HPDE6-E6E7 (cell line): ENCODE data around the gene TEX264.

Experiments used
- DNase-seq: peaks from one replicate; pipeline ENCODE4 v3.0.0; 2011; ENCODE audit warnings: missing footprints; ENCODE audit errors: extremely low spot score

Gene TEX264

DNA sequence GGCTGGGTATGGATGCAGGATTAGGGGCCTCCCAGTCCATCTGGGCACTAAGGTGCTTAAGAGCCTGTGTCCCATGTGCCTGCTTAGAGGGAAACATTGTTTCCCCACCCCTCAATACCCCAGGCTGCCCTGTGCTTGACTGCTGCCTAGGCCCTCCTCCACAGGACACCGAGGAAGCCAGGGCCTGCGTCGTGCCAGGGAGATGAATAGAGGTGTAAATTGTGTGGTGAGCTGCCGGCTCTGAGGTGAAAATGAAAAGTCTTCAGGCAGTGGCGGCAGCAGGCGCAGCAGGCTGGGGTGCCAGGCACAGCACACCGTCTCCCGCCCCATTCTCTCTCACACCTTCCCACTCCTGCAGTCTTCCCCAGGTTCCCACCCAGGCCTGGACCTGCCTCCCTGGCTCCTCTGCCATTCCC is 21.9 kb downstream of the TEX264 start:
- no peak for DNase-seq

DNA sequence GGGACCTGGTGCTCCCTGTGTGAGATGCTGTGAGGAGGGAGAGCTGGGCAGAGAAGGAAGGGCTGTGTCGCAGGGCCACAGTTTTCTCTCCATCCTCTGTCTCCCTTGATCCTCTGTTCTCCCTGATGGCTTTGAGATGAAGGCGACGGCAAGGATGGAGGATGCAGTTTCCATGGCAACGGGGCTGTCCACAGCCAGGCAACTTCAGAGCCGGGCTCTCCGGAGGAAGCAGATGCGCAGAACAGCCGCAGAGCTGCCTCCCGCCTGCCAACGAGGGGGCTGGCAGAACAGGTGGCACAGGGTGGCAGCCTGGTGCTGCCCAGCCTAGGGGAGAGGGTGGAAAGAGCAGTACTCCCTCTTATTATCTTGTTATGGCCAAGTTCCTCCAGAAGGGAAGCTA is 25.9 kb downstream of the TEX264 start:
- DNase-seq, result no peak

DNA sequence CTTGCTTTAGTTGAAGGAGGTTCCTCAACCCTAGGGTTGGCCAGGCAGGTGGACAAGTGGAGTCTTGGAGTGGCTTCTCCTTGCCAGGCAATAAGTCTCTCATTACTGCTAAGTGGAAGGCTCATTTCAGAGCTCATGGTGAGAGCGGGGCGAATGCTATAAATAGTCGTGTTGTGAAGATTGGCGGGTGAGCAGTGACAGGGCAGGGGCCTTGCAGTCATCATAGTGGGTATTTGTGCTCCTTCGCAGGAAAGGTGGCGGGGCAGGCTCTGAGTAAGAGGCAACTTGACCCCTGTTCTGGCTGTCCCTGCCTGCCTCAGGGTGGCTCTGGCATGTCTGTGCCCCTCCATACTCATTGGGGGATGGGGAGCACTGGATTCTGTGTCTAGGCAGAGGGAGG is 27.2 kb downstream of the TEX264 start:
- DNase-seq, result no peak

DNA sequence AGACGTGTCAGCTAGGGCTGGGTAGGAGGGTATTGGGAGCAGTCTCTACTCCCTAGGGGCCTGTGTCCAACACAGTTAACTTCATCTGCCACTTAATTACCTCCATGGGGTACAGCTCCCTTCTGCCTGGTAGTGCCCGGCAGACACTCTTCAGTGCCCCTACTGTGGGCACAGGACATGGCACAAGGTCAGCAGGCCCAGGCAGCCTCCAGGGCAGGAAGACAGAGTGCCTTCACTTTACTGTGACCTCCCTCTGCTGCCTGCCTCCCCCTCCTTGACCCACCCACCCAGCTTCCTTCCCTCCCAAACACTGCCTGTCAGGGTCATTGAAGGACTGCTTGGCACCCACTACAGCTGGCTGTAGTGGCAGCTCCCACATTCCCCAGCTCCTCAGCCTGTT is 29.4 kb downstream of the TEX264 start:
- no peak for DNase-seq

DNA sequence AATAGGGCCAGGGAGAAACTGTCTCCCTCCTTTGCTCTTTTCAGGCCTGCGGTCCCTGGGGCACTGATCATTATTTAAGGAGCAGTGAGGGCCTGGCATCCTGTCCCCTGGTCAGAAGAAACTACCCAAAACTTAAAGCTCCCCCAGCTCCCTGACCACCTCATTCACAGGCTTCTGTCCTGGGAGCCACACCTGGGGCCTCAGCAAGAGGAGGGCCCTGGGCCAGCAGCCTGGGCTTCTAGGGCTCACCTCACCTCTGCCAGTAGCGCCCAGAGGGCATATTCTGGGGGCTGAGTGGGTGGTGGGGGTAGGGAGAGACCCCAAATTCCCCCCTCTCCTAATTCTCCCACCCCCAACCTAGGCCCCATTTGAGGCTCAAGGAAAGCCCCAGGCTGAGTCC is 31.1 kb downstream of the TEX264 start:
- DNase-seq, result no peak

DNA sequence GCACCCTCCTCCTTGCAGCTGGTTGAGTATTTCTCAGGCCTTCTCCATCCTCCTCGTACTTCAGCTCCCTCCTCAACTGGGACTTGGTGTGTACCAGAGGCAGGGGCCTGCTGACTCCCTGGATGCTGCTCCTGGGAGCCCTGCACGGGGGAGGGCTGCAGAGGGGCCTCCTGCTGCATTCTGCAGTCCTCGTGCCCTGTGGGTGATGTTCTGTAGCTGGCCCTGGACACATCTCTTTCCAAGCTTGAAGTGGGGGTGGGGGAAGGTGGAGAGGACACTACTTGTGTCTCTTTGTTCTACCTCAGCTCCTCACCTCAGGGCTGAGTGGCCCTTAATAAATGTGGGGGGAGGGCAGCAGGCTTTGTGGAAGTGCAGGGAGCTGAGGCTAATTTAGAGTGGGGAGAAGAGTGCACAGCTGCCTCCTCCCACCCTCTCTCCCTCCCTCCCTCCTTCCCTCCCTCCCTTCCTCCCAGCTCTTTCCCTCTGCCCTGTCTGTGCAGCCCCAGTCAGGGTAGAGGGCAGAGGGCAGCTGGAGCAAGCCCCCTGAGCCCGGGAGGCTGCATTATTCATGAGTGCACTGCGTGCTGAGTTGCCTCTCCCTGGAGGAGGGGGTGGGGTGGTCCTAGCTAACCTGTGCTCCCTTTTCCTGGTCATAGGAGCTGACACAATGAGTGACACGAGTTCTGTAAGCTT is 32.2 kb downstream of the TEX264 start:
- no peak for DNase-seq

DNA sequence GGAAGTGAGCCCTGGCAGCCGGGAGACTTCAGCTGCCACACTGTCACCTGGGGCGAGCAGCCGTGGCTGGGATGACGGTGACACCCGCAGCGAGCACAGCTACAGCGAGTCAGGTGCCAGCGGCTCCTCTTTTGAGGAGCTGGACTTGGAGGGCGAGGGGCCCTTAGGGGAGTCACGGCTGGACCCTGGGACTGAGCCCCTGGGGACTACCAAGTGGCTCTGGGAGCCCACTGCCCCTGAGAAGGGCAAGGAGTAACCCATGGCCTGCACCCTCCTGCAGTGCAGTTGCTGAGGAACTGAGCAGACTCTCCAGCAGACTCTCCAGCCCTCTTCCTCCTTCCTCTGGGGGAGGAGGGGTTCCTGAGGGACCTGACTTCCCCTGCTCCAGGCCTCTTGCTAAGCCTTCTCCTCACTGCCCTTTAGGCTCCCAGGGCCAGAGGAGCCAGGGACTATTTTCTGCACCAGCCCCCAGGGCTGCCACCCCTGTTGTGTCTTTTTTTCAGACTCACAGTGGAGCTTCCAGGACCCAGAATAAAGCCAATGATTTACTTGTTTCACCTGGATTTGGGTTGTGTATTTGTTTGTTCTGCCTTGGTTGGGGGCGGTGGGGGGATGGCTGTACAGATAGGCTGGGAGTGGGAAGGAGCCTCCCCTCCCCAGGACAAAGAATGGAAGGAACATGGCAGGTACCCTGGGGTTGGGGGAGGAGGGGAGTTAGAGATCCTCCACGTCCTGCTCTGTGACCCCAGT is 32.9 kb downstream of the TEX264 start:
- DNase-seq, result no peak

DNA sequence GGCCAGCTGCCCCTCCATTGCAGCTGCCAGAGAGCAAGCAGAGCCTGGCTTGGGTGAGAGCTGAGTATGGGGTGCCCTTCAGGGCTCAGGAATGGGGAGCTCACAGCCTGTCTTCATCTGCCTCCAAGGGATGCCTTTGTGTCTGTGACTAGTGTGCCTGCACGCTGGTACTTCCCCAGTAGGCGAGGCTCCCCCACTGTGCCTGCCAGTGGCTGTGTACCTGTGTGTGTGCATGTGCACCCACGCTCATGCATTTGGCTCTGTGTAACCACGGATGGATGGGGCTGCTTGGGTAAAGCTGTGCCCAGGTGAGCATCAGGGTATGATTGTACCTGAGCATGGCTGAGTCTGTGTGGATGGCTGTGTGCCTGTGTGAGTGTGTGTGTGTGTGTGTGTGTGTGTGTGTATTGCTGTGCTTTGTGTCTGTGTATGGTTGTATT is 33.5 kb downstream of the TEX264 start:
- DNase-seq, result no peak

DNA sequence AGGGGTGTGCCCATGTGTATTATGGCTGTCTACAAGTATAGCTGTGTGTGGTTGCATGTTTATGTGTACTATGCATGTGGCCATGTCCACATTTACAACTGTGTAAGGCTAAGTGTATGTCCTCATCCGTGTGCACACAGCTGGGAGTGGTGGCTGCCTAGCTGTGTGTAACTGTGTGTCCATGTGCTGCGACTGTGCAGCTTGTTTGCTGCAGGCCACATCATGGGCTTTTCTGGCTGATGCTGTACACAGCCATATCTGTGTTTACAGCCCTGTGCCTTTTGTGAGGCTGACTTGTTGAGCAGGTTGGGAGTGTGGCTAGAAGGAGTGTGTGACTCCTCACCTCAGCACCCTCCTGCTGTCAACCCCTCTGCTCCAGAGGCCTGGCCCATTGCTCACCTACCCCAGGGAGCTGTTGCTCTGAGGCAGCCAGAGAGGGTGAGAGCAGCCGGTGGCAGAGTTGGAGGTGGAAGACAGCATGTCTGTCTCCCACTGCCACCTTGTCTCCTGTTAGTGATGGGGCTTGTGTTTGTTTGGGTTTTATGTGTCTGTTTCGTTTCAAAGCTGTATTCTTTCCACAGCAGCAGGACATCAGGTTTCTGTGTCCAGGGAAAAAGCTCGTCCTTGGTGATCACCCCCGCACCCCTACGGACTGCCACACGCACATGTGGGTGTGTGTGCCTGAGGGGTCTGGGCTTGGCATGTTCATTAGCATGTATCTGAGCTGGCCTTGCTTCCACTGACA is 34.4 kb downstream of the TEX264 start:
- no peak for DNase-seq

DNA sequence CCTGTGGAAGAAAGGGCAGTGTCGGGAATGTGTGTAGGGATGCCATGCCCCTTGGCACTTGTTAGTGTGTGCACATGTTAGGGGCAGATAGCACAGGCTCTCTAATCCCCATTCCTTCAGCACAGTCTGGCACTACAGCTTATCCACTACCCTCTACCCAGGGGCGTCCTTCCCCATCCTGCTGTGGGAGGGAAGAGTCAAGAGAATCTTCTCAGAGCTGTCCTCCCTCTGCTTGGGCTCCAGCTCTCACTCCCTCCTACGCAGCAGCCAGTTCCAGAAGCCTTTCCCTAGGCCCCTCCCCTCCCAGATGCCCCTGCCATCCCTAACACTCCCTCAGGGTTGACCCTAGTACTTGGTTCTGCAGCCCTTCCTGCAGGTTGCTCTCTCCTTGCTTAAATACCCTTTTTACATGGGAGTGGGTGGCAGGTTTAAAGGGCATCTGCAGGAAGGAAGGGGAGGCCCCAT is 35.0 kb downstream of the TEX264 start:
- DNase-seq, result no peak

DNA sequence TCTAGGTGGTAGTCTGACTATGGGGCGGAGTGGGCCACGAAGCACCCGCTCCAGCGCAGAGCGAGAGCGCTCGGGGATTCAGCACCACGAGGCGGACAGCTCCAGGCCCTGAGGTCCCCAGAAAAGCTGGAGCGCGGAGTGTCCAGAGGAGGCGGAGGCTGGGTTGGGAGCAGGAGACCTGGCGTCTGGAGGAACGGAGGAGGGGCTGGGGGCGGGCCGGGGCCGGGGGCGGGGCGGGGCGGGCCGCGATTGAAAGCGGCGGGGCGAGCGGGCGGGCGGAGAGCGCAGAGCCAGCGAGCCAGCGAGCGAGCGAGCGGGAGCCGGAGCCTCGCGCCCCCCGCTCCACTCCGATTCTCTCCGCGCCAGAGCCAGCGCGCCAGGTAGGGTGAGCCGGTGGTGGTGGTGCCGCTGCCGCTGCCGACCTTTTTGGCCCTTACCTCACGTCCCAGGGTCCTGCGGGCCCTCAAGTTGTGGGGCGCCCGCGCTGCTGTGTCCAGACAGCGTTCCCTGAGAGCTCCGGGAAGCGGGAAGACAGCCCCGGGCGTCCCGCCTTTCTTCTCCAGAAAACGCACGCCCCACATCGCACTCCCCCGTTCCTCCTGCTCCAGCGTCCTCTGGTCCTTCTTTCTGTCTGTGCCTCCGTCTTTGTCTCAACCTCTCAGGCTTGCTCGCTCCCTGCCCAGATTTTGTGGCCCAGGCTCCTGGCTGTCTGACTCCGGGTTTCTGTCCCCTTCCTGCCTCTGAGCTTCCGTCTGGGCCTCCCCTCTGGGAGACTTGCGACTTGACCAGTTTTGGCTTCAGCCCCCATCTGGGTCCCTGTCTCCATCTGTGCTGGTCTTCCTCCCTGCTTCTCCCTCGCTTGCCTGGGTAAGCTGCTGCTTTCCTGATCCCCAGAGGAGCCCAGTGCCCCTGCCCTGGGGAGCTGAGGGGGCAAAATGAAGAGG is 36.0 kb downstream of the TEX264 start, which contains the start of gene GRM2:
GRM2 (plus strand) TSS at position 281 of the 944 bp plus-strand sequence. CDS start 1,916 bp downstream, outside the sequence.
- DNase-seq, result peak; percentile 50

DNA sequence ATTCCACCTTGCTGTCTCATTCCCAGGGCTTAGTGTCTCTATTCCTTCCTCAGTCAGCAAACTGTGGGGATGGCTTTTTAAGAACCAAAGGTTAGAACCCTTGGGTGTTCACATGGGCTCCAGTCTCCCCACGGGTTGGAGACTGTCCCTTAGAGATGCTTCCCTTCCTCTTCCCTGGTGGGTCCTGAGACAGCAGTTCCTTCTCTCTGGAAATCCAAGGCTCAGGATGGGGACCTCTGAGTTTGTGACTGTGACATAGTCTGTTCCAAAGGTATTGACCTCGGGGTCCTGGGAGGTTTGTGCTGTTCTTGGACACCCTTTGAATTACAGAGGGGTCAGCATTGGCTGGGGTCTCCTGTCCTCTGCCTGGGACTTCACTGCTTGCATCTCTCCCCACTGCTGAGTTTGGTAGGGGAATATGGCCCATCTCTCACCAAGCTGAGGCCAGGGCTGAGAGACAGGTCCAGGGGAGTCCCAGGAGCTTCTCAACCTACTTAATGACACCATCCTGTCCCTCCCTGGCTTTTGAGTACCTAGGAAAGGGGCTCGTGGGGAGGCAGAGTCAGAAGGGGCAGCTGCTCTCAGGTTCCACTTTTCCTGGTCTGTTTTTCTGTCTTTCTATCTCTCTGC is 37.3 kb downstream of the TEX264 start:
- DNase-seq, result no peak

DNA sequence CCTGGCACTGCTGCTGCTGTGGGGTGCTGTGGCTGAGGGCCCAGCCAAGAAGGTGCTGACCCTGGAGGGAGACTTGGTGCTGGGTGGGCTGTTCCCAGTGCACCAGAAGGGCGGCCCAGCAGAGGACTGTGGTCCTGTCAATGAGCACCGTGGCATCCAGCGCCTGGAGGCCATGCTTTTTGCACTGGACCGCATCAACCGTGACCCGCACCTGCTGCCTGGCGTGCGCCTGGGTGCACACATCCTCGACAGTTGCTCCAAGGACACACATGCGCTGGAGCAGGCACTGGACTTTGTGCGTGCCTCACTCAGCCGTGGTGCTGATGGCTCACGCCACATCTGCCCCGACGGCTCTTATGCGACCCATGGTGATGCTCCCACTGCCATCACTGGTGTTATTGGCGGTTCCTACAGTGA is 38.0 kb downstream of the TEX264 start:
- no peak for DNase-seq

DNA sequence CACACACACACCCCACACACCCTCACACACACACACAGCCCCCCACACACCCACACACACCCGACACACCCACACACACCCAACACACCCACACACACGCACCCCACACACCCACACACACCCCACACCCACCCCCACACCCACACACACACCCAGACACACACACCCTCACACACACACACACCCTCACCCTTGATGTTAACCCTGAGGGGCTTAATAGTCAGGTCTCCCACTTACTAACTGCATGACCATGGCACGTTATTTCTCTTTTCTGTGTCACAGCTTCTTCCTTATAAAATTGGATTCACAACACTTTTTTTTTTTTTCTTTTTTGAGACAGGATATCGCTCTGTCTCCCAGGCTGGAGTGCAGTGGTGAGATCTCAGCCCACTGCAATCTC is 38.6 kb downstream of the TEX264 start:
- no peak for DNase-seq

DNA sequence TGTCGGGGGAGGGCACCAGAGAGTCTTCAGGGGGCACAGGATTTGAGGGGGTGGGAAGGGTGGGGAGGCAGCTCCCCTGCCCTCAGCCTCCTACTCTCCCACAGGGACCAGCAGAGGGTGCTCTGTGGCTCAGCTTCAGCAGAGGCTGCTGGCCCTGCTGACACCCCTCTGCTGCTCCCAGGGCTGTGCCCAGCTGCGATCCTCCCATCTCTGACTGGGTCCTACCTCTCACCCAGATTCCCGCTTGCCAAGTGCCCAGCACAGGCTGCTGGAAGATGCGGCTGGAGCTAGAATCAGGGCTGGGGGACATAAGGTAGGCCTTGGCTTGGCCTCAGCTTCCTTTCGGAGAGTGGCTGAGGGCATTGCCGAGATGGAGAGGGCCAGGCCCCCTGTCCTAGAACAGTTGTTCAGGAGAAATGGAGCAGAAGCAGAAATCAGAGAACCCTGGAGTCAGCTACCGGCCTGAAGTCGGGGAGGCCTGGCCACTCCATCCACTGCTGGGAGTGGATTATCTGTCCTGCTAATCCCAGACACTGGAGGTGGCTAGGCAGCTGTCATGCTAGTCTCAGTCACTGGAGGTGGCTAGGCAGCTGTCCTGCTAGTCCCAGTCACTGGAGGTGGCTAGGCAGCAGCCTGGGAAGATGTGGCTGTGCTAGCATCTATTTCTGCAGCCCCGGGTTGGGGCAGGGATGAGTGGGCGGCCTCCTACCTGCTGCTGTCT is 39.7 kb downstream of the TEX264 start:
- DNase-seq, result no peak

DNA sequence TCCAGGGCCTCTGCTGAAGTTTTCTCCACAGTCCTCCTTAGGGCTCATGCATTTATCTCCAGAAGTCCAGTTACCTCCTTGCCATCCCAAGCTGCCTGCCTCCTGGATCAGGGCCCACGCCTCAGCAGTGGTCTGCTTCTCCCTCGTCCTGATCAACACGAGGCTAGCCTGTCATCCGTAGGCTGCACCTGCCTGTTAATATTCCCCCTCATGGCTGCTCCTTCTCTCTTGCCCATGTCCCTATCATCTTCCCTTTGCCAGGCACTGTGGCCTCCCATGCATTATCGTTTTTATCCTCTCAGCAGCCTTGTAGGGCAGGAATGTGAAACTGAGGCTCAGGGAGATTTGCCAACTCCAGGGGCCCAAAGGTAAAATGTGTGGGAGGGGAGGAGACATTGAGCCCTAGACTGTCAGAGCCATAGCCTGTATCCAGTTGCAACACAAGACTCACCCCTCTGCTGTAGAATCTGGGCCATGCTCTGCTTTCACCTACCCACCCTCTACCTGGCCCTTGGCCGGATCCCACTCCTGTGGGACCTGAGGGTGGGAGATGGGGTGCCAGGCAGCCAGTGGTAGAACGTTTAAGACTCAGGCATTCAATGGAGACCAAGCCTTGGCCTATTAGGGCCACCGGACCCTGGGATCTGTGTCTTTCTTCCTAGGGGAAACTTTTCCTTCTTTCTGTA is 40.4 kb downstream of the TEX264 start:
- no peak for DNase-seq

DNA sequence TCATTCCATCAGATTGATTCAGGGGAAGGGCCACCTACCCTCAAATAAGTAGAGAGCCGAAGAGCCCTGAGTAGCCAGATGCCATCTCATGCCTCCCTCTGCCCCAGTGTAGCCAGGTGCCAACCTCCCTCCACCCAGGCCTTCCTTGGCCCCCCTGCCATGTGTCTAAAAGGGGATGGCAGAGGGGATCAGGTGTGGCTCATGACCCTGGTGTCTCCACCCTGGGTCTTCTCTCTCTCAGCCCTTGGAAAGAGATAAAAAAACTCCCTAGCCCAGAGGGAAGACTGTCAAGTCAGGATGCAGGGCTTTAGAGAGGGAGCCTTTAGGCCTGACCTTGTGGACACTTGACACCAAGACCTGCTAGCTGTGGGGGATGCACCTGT is 41.0 kb downstream of the TEX264 start:
- DNase-seq, result no peak

DNA sequence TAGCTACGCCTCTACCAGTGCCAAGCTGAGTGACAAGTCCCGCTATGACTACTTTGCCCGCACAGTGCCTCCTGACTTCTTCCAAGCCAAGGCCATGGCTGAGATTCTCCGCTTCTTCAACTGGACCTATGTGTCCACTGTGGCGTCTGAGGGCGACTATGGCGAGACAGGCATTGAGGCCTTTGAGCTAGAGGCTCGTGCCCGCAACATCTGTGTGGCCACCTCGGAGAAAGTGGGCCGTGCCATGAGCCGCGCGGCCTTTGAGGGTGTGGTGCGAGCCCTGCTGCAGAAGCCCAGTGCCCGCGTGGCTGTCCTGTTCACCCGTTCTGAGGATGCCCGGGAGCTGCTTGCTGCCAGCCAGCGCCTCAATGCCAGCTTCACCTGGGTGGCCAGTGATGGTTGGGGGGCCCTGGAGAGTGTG is 41.5 kb downstream of the TEX264 start:
- no peak for DNase-seq

DNA sequence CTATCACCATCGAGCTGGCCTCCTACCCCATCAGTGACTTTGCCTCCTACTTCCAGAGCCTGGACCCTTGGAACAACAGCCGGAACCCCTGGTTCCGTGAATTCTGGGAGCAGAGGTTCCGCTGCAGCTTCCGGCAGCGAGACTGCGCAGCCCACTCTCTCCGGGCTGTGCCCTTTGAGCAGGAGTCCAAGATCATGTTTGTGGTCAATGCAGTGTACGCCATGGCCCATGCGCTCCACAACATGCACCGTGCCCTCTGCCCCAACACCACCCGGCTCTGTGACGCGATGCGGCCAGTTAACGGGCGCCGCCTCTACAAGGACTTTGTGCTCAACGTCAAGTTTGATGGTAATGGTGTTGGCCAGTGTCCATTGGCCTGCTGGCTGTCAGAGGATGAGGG is 41.9 kb downstream of the TEX264 start:
- DNase-seq, result no peak
